WERI-Rb-1 (cell line): ENCODE results near the gene HEATR5B.
"Not testable (repeated sequence)": the region's sequence is repeated elsewhere in the genome, so short reads cannot be mapped to it uniquely, and the experiment has no call there.

Source experiments
- DNase-seq: peaks from one replicate; pipeline ENCODE4 v3.0.0-alpha.2; 2020
- H3K27ac ChIP-seq: fragments of 250-450 bp; sonication (Bioruptor Pico); 2 replicates; pipeline ENCODE4 v1.5.1; 2020; ENCODE audit warnings: mild to moderate bottlenecking, moderate library complexity
- H3K27me3 ChIP-seq: fragments of 250-450 bp; sonication (Bioruptor Pico); 2 replicates; pipeline ENCODE4 v1.5.1; 2021; ENCODE audit warnings: mild to moderate bottlenecking, low read depth, moderate library complexity; ENCODE audit not compliant: insufficient read depth, severe bottlenecking
- H3K36me3 ChIP-seq: fragments of 250-450 bp; sonication (Bioruptor Pico); 2 replicates; pipeline ENCODE4 v1.5.1; 2020; ENCODE audit warnings: mild to moderate bottlenecking, moderate library complexity
- H3K4me3 ChIP-seq: 2 replicates; pipeline ENCODE4 v1.5.1; 2011; ENCODE audit warnings: low read depth, mild to moderate bottlenecking, control low read depth, low read length
- H3K9me3 ChIP-seq: fragments of 250-450 bp; sonication (Bioruptor Pico); 2 replicates; pipeline ENCODE4 v1.5.1; 2021; ENCODE audit warnings: mild to moderate bottlenecking, moderate library complexity; ENCODE audit not compliant: severe bottlenecking
- CTCF ChIP-seq: IDR thresholded peaks from 2 replicates; pipeline ENCODE4 v1.5.1; 2011; ENCODE audit warnings: low read depth, mild to moderate bottlenecking, control low read depth, inconsistent platforms, low read length

HEATR5B gene

GRCh38 chr2:37011130-37011529, 73.0 kb downstream of the HEATR5B start:
- Histone ChIP-seq H3K4me3 (no peak overlapping the region), H3K27me3 (no peaks in the 10 kb centered on the region), H3K9me3 (no peaks in the 10 kb centered on the region), H3K27ac (no peak overlapping the region), H3K36me3 (peaks cover 26% of the 10 kb centered on the region)
- DNase-seq: no peak
- TF ChIP-seq CTCF: no peak

DNA sequence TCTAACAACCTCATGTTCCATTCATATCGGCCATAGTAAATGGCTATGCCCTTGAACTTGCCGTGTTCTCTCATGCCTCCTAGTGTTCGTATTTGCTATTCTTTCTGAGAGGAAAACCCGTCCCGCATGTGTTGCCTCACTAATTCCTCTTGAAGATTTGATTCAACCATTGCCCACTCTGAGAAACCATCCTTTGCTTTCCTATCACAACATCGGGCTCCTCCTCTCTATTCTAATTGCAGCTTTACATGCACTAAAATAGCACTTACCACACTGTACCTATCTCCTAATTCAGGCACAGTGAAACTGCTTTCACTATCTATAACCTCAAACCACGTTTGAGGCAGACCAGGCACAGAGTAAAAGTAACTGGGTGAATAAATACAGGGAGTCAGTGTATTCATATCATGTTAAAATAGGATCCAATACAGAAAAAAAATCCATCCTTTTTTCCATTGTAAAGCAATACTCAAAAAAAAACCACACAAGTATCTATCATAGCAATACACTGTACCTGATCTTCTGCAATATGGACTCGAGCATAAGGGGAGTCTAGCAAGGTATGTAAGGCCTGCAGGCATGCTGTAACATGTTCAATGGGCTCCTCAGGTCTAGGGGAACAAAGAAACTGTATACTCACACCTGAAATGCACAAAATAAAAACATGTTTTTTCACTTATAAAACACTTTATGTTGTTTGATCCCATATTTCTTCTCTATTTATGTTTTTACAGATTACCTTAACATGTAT, 78.9 kb downstream of the HEATR5B start:
- no peaks in the 10 kb centered on the region for H3K9me3 ChIP-seq
- H3K27ac ChIP-seq: no peak overlapping the region
- H3K36me3 ChIP-seq: peaks cover 28% of the 10 kb centered on the region
- peak; percentile 37 for DNase-seq
- peak; percentile 59 for TF ChIP-seq CTCF
- no peaks in the 10 kb centered on the region for H3K27me3 ChIP-seq
- H3K4me3 ChIP-seq: no peak overlapping the region

- no peak for TF ChIP-seq CTCF
- peaks cover 46% of the 10 kb centered on the region for H3K36me3 ChIP-seq
- no peaks in the 10 kb centered on the region for H3K27me3 ChIP-seq
- no peak for DNase-seq
- no peak overlapping the region for H3K27ac ChIP-seq
- no peak overlapping the region for H3K4me3 ChIP-seq
- H3K9me3 ChIP-seq: no peaks in the 10 kb centered on the region
Observed at GRCh38 chr2:37000988-37001556, 83.1 kb downstream of the HEATR5B start.

- Histone ChIP-seq H3K4me3 (no peak overlapping the region), H3K36me3 (peaks cover 45% of the 10 kb centered on the region), H3K27me3 (no peaks in the 10 kb centered on the region), H3K27ac (no peak overlapping the region), H3K9me3 (no peaks in the 10 kb centered on the region)
- TF ChIP-seq CTCF: no peak
- no peak for DNase-seq
Observed at GRCh38 chr2:37000318-37000717, 83.9 kb downstream of the HEATR5B start.

DNA sequence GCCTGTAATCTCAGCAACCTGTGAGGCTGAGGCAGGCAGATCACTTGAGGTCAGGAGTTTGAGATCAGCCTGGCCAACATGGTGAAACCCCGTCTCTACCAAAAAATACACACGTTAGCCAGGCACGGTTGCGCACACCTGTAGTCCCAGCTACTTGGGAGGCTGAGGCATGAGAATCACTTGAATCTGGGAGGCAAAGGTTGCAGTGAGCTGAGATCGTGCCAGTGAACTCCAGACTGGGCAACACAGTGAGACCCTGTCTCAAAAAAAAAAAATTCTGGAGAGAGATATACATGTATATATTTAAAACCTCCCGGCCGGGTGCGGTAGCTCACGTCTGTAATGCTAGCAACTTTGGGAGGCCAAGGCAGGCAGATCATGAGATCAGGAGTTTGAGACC, 84.8 kb downstream of the HEATR5B start:
- peaks cover 38% of the 10 kb centered on the region for H3K36me3 ChIP-seq
- not testable (repeated sequence) for H3K9me3 ChIP-seq, H3K27ac ChIP-seq

DNA sequence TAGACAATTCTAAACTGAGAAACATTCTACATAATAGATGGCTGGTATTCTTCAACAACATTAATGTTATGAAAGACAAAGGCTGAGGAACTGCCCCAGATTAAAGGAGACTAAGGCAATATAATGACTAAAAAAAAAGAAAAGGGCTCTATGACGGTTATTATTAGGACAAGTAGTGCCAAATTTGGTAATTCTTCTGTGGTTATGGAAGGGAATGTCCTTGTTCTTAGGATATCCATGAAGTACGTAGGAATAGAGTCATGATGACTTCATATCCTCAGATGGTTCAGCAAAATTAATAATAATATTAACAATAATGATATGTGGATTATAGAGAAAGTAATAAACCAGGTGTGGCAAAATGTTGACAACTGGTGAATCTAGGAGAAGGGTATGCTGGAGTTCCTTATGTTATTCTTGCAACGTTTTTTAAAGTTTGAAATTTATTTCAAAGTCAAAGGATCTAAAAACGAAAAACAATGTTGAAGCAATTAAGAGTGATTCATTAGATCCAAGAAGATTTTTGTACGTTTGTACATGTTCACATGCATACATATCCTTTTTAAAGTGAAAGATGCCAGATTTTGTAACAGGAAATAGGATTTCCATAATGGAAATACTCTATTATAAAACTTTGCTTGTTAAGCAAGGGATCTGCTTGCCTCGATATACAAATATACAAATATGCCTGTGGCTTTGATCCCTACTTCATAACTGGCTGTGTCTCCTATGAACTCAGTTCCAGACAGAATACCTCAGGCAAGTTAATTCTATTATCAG, 90.1 kb downstream of the HEATR5B start:
- no peak for DNase-seq
- Histone ChIP-seq H3K27ac (no peak overlapping the region), H3K9me3 (no peaks in the 10 kb centered on the region), H3K36me3 (peaks cover 18% of the 10 kb centered on the region), H3K4me3 (no peak overlapping the region), H3K27me3 (no peaks in the 10 kb centered on the region)
- TF ChIP-seq CTCF: no peak

More for the DNA sequence above, 84.8 kb downstream of the HEATR5B start:
- DNase-seq, H3K4me3 ChIP-seq, H3K27me3 ChIP-seq: not testable (repeated sequence)
